GM12878 (cell line): ENCODE measurements around the gene CD79A.

Source experiments
- CBFB ChIP-seq: IDR thresholded peaks from 2 replicates; pipeline ENCODE4 v1.6.1; 2016; ENCODE audit warnings: antibody characterized with exemption, low read depth
- CEBPB ChIP-seq, 2 experiments: fragments of 150-350 bp in 1 of 2; IDR thresholded peaks; 2 replicates each; pipeline ENCODE4 v1.6.1; 2012 to 2014; ENCODE audit warnings: low read depth in 2 of 2, low read length in 2 of 2, borderline replicate concordance in 1 of 2, inconsistent platforms in 1 of 2
- NR2C2 ChIP-seq: IDR thresholded peaks from 2 replicates; pipeline ENCODE4 v1.6.1; 2011; ENCODE audit warnings: borderline replicate concordance, low read depth; ENCODE audit not compliant: control insufficient read depth, insufficient read length
- POLR2AphosphoS5 ChIP-seq: IDR thresholded peaks from 2 replicates; pipeline ENCODE4 v1.6.1; 2011; ENCODE audit warnings: mild to moderate bottlenecking, low read length, inconsistent platforms
- USF2 ChIP-seq: IDR thresholded peaks from 2 replicates; pipeline ENCODE4 v1.6.1; 2011; ENCODE audit warnings: low read depth, low read length, improper control_type of control experiment, borderline replicate concordance
- ZNF274 ChIP-seq: IDR thresholded peaks from one replicate; pipeline ENCODE4 v1.8.0; 2011; ENCODE audit not compliant: insufficient read length, insufficient read depth
- TF ChIP-seq, protein P1 (sequence below): IDR thresholded peaks from 2 replicates; pipeline ENCODE4 v1.6.1; 2012; ENCODE audit warnings: improper control_type of control experiment, low read depth, low read length; ENCODE audit not compliant: insufficient replicate concordance
- TF ChIP-seq, protein P2 (sequence below), 3 experiments: IDR thresholded peaks in 2 of 3; conservative IDR thresholded peaks in 1 of 3; 2 replicates each; pipeline ENCODE4 v1.5.1; 2011; ENCODE audit warnings: low read depth in 3 of 3, low read length in 3 of 3, mild to moderate bottlenecking in 3 of 3, control low read depth in 2 of 3, moderate library complexity in 2 of 3, inconsistent platforms in 1 of 3, mixed read lengths in 1 of 3; ENCODE audit not compliant: control insufficient read depth in 2 of 3, insufficient read depth in 1 of 3; ENCODE audit errors: extremely low read depth in 1 of 3

- TF ChIP-seq NR2C2 (no peak), USF2 (no peak), ZNF274 (no peak), POLR2AphosphoS5 (0 out of 2 replicates have a peak, but pooled peaks have one; percentile 34), CEBPB (IDR thresholded peaks at IDR 0.05; ENCODE audit: borderline replicate concordance in 1 of 2, low read depth in 2 of 2, low read length in 2 of 2) (no peak), CBFB (no peak)
- TF ChIP-seq, protein P1, sequence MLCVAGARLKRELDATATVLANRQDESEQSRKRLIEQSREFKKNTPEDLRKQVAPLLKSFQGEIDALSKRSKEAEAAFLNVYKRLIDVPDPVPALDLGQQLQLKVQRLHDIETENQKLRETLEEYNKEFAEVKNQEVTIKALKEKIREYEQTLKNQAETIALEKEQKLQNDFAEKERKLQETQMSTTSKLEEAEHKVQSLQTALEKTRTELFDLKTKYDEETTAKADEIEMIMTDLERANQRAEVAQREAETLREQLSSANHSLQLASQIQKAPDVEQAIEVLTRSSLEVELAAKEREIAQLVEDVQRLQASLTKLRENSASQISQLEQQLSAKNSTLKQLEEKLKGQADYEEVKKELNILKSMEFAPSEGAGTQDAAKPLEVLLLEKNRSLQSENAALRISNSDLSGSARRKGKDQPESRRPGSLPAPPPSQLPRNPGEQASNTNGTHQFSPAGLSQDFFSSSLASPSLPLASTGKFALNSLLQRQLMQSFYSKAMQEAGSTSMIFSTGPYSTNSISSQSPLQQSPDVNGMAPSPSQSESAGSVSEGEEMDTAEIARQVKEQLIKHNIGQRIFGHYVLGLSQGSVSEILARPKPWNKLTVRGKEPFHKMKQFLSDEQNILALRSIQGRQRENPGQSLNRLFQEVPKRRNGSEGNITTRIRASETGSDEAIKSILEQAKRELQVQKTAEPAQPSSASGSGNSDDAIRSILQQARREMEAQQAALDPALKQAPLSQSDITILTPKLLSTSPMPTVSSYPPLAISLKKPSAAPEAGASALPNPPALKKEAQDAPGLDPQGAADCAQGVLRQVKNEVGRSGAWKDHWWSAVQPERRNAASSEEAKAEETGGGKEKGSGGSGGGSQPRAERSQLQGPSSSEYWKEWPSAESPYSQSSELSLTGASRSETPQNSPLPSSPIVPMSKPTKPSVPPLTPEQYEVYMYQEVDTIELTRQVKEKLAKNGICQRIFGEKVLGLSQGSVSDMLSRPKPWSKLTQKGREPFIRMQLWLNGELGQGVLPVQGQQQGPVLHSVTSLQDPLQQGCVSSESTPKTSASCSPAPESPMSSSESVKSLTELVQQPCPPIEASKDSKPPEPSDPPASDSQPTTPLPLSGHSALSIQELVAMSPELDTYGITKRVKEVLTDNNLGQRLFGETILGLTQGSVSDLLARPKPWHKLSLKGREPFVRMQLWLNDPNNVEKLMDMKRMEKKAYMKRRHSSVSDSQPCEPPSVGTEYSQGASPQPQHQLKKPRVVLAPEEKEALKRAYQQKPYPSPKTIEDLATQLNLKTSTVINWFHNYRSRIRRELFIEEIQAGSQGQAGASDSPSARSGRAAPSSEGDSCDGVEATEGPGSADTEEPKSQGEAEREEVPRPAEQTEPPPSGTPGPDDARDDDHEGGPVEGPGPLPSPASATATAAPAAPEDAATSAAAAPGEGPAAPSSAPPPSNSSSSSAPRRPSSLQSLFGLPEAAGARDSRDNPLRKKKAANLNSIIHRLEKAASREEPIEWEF: no peak
- TF ChIP-seq, protein P2, sequence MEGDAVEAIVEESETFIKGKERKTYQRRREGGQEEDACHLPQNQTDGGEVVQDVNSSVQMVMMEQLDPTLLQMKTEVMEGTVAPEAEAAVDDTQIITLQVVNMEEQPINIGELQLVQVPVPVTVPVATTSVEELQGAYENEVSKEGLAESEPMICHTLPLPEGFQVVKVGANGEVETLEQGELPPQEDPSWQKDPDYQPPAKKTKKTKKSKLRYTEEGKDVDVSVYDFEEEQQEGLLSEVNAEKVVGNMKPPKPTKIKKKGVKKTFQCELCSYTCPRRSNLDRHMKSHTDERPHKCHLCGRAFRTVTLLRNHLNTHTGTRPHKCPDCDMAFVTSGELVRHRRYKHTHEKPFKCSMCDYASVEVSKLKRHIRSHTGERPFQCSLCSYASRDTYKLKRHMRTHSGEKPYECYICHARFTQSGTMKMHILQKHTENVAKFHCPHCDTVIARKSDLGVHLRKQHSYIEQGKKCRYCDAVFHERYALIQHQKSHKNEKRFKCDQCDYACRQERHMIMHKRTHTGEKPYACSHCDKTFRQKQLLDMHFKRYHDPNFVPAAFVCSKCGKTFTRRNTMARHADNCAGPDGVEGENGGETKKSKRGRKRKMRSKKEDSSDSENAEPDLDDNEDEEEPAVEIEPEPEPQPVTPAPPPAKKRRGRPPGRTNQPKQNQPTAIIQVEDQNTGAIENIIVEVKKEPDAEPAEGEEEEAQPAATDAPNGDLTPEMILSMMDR (IDR thresholded peaks at IDR 0.05 in 2 of 3, conservative IDR thresholded peaks at IDR 0.05 in 1 of 3; ENCODE audit: control insufficient read depth in 2 of 3, extremely low read depth in 1 of 3, insufficient read depth in 1 of 3, low read depth in 3 of 3, low read length in 3 of 3): no peak
Measured at GRCh38 chr19:41905273-41906002, 28.4 kb downstream of the CD79A start.
